Erythroblast (primary cell): Measurements from ENCODE around the gene PCDHA1.

Experiments
- GATA1 ChIP-seq: IDR thresholded peaks from 2 replicates; pipeline ENCODE4 v1.6.1; 2011; ENCODE audit warnings: low read depth, mild to moderate bottlenecking, control low read depth, low read length, moderate library complexity
- POLR2A ChIP-seq: IDR thresholded peaks from 2 replicates; pipeline ENCODE4 v1.6.1; 2011; ENCODE audit warnings: mild to moderate bottlenecking, low read length

- TF ChIP-seq POLR2A (no peak), GATA1 (no peak)
Observed at GRCh38 chr5:140978260-140978659, 192.3 kb downstream of the PCDHA1 start.
